Skin of body (tissue), 2 donors: ENCODE results near the gene LPIN2. TPM values are rescaled to one million over a fixed set of nuclear protein-coding genes. Genes with fewer than 3 reads are reported as not detected.
"Not testable (repeated sequence)": the region's sequence is repeated elsewhere in the genome, so short reads cannot be mapped to it uniquely, and the experiment has no call there.

Source experiments
- DNase-seq: peaks from one replicate; lab custom pipeline; 2025; lab: John Stamatoyannopoulos, UW
- total RNA-seq: library from RNA; depleted of rRNA; stranded (reverse); fragments of >200 nt; gene quantifications from one replicate; pipeline ENCODE4 v1.2.3, GENCODE V29; 2014

The LPIN2 gene, protein sequence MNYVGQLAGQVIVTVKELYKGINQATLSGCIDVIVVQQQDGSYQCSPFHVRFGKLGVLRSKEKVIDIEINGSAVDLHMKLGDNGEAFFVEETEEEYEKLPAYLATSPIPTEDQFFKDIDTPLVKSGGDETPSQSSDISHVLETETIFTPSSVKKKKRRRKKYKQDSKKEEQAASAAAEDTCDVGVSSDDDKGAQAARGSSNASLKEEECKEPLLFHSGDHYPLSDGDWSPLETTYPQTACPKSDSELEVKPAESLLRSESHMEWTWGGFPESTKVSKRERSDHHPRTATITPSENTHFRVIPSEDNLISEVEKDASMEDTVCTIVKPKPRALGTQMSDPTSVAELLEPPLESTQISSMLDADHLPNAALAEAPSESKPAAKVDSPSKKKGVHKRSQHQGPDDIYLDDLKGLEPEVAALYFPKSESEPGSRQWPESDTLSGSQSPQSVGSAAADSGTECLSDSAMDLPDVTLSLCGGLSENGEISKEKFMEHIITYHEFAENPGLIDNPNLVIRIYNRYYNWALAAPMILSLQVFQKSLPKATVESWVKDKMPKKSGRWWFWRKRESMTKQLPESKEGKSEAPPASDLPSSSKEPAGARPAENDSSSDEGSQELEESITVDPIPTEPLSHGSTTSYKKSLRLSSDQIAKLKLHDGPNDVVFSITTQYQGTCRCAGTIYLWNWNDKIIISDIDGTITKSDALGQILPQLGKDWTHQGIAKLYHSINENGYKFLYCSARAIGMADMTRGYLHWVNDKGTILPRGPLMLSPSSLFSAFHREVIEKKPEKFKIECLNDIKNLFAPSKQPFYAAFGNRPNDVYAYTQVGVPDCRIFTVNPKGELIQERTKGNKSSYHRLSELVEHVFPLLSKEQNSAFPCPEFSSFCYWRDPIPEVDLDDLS
- total RNA-seq: 21.7 TPM

DNA sequence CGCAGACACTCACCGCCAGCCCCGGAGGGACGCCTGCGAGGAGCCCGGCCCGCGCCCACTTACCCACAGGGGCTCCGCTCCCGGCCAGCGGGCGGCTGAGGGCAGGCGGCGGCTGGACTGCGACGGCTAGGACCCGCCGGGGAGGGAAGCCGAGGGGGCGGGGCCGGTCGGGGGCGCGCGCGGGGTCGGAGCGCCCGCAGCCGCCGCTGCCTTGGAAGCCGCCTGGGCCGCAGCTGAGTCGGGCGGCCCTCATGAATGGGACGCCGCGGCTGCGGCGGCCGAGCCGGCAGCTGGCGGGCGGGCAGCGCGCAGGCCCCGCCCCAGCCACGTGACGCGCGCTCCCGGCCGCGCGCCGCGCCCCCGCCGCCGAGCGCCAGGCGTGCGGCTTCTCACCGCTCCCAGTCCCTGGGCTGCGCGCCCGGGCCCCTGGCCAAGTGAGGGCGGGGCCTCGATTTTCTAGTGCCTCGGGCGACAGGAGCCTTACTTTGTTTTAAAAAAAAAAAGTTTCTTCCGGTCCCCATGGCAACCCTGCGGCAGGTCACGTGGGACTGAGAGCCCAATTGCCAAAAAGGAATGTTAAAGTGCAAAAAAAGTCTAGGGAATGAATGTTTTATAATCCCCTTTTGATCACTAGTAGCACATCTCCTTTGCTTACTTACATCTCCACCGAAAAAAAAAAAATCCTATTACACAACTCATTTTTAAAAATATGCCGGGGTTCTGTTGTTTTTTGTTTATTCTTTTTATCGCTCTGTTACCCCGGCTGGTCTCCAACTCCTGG, at the start of gene LPIN2:
TSS of gene LPIN2 (minus strand) at position 121 of the 781 bp plus-strand sequence. CDS start 52,304 bp downstream, outside the sequence.
- DNase-seq: peak; percentile 96

DNA sequence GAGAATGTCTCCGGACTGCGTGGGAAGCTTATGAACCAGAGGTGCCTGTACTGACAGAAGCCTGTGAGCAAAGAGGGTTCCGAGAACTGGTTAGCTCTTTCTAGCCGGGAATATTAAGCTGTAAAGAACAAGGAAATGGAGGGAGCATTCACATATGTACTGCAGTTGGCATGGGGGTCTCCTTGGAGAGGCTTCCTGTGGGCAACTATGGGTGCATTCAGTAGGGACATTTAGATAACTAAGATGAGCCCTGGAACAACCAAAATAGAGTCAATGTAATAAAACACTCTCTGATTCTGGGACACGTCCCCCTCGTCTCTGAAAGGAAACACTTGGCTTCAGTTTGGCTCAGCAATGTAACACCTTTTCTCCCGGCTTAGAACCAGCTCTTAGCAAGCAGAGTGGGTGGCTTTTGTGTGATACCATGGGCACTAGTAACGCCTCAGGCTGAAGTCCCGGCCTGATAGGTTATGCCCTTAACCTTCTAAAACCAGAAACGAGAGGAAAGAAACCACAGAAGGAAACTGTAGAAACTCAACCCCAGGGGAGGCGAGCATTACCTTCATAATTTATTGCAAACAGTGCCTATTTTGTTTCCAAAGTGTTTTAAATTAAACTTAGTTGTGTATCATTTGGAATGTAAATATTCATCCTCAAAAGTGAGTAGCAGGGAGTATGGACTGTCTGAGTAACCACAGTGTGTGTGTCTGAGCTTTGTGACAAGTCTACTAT, 48.8 kb upstream of the LPIN2 start:
- no peak for DNase-seq

DNA sequence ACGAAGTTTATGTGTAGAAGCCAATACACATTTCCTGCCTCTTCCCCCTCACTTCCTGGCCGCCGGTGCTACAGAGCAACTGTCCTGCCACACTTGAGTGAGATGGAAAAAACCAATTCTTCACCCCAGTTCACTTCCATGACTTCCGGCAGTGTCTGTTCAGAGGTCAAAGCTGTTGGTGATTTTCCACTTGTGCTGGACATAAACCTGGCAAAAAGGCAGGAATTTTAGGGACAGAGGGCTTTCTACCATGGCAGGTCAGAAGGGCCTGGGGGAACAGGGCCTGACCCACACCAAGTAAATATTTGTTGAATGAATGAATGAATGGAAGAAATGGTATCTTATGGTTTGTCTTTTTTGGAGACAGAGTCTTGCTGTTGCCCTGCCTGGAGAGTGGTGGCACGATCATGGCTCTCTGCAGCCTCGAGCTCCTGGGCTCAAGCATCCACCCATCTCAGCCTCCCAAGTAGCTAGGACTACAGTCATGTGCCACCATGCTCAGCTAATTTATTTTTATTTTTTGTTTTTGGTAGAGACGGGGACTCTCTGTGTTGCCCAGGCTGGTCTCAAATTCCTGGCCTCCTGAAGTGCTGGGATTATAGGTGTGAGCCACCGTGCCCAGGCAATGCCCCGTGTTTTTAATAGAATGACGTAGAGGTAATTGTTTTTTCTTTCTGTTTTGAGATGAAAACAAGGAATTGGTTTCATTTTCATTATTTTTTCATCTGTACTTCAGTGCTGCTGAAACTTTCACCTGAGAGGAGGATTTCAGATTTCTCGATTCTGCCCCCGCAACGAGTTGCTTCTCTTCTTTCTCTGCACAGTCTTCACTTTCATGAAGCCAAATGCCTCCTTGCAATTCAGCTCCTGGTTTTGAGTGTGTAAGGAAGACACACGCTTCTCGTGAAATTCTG, 48.0 kb upstream of the LPIN2 start:
- no peak for DNase-seq

DNA sequence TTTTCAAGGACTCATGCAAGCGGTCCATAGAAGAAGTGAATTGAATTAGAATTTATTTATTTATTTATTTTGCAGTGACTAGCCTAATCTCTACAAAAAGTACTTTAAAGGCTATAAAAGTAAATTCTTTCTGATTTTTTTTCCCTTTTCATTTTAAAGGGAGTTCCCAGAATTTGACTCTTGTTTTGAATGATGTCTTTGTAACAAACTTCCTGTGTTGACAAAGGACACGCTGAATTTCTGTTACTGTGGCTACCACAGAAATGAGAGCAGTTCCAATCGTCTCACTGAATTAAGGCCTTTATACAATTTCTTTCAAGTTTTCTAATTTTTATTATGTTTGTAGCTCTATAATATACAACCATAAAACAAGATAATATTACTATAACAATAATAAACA, 46.3 kb upstream of the LPIN2 start:
- DNase-seq: no peak

DNA sequence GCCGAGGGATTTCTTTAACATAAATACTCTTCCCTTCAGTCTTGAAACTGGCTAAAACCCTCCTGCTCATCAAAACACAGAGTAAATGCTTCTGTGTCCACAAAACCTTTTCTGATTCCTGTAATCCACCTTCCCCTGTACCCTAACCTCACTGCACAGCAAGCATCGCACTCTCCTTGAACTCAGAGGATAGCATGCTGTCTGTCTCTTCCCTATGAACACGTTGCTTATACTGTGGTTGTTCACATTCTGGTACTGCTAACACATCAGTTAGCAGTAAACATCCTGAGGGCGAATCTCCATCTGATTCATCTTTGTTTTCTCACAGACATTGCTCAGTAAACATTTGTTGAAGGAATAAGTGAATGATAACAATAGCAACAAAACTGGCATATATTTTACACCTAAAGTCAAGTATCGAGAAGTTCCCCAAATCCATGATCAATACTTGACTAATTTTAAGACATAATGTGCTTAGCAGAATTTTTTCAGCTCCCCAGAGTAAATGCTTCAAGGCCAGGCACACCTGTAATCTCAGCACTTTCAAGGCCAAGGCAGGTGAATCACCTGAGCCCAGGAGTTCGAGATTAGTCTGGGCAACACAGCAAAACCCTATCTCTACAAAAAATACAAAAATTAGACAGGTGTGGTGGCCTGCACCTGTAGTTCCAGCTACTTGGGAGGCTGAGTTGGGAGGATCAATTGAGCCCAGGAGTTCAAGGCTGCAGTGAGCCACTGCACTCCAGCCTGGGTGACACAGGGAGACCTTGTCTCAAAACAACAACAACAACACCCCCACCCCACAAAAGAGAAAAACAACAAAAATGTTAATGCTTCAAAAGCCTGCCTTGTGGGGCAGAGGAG, 45.6 kb upstream of the LPIN2 start:
- no peak for DNase-seq

DNA sequence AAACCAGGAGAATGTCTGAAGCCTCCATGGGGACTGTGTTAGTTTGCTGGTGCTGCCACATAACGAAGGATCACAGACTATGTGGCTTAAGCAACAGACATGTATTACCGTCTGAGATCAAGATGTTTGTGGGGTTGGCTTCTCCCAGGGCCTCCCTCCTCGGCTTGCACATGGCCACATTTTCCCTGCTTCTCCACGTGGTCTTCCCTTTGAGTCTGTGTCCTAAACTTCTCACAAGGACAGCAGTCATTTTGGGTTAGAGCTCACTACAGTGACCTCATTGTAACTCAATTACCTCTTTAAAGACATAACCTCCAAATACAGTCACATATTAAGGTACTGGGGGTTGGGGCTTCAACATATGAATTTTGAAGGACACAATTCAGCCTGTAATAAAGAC, 44.6 kb upstream of the LPIN2 start:
- DNase-seq: no peak

DNA sequence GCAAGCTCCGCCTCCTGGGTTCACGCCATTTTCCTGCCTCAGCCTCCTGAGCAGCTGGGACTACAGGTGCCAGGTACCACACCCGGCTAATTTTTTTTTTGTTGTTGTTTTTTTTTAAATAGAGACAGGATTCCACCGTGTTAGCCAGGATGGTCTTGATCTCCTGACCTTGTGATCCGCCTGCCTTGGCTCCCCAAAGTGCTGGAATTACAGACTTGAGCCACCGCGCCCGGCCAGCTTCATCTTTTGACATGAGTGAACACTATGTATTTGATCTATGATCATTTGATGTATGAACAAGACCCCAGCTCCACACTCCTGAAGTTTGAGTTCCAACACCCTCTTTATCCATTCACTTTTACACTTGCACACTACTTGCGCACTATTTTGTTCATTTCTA, 43.4 kb upstream of the LPIN2 start:
- no peak for DNase-seq

DNA sequence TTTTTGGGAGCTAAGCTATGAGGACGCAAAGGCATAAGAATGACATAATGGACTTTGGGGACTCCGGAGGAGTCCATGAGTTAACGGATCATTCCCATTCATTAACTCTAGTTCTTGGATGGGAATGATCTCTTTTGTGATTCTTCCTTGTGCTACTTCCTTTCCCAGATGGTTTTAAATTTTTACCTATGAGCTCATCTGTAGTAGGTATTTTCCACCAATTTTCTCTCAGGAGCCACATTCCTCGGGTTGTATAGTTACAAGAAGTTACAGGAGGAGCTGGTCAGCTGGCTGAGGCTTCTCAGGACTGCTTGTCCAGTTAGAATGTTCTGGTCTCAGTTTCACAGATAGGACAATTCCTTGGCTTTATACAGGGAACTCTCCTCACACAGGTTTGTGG, 42.9 kb upstream of the LPIN2 start:
- DNase-seq: no peak

DNA sequence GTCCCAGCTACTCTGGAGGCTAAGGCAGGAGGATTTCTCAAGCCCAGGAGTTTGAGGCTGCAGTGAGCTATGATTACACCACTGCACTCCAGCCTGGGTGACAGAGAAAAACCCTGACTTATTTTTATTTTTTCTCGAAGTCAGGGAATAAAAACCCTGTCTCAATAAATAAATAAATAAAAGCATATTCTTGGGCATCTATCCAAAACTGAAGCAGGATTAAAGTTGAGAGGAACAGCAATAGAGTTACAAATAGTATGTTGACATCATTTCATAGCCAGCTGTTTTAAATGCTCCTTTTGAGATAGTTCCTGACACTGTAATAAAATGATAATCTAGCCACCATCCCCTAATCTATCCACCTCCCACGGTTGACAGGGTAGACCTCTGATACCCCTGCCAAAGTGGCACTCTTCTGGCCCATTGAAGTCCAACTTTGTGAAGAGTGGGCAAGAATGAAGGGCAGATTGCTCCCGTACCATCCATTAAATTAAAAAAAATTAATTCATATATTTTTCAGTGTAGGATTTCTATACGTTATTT, 42.3 kb upstream of the LPIN2 start:
- peak; percentile 57 for DNase-seq

DNA sequence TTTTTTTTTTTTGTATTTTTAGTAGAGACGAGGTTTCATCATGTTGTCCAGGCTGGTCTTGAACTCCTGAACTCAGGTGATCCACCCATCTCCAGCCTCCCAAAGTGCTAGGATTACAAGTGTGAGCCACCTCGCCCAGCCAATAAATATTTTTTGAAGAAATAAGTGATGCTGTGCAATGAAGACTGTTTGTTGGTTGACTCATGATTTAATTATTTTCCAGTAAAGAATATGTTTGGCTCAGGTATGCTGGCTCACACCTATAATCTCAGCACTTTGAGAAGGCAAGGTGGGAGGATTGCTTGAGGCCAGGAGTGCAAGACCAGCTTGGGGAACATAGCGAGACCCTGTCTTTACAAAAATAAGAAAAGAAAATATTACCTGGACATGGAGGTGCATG, 41.8 kb upstream of the LPIN2 start:
- no peak for DNase-seq

DNA sequence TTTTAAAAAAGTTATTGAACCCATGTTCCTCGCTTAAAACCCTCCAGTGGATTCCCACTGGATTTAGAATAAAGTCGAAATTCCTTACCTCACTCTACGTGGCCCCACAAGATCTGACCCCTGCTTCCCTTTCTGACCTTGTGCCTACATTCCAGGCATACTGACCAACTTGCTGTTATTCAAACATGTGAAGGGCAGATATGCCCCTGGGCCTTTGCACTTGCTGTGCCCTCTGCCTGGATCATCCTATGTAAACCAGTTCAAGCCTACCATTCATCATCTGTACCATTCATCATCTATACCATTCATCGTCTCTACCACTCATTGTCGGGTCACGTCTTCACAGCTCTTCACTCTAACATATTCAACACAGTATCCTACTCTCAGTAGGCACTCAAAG, 41.3 kb upstream of the LPIN2 start:
- no peak for DNase-seq

DNA sequence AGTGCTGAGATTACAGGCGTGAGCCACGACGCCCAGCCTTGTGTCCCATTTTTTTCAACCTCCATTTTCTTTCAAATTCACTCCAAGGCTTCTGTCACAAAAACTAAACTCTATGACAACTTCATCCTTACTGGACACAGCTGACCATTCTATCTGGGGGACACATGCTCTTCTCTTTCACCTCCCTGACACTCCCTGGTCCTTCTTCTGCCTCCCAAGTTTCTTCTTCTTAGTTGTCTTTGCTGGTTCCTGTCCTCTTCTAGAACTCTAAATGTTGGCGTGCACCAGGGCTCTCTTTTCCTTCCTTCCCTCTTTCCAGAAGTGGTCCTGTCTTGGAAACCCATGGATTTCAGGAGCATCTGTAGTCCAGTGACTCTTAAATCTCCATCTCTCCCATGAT, 40.1 kb upstream of the LPIN2 start:
- no peak for DNase-seq

DNA sequence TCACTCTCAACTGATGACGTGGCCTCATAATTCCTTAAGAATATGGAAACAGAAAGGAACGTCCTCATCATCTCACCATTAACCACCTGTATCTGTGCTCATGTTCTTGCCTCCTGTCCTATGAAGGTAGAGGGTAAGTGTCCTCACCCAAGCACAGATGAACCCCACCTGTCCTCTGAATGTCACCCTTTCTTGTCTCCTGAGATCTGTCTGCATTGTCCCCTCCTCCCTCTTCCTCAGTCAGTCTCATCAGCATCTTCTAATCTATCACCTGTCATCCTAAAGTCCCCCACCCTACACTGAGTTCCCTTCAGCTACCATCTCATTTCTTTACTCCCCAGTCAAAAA, 39.4 kb upstream of the LPIN2 start:
- no peak for DNase-seq

DNA sequence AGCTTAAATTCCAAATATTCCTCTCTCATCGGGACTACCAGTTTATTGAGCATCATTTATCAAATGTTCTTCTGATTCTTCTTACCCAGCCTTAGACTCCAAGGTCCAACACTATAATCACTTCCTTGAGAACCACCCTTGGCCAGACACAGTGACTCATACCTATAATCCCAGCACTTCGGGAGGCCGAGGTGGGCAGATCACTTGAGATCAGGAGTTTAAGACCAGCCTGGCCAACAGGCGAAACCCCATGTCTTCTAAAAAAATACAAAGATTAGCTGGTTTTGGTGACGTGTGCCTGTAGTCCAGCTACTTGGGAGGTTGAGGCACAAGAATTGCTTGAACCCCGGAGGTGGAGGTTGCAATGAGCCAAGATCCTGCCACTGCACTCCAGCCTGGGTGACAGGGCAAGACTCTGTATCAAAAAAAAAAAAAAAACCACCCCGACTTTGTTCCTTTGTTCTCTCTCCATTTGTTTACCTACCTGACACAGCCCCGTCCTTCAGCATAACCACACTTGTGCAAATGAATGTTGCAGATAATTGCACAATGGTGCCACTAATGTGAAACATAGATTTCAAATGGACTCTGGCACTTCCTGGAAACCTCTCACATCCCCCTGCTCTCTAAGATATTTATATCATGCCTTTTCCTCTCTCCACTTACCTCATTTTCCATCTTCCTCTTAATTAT, 38.9 kb upstream of the LPIN2 start:
- DNase-seq: no peak

DNA sequence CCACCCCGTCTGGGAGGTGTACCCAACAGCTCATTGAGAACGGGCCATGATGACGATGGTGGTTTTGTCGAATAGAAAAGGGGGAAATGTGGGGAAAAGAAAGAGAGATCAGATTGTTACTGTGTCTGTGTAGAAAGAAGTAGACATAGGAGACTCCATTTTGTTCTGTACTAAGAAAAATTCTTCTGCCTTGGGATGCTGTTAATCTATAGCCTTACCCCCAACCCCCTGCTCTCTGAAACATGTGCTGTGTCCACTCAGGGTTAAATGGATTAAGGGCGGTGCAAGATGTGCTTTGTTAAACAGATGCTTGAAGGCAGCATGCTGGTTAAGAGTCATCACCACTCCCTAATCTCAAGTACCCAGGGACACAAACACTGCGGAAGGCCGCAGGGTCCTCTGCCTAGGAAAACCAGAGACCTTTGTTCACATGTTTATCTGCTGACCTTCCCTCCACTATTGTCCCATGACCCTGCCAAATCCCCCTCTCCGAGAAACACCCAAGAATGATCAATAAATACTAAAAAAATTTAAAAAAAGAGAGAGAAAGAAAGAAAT, 37.0 kb upstream of the LPIN2 start:
- DNase-seq: not testable (repeated sequence)

DNA sequence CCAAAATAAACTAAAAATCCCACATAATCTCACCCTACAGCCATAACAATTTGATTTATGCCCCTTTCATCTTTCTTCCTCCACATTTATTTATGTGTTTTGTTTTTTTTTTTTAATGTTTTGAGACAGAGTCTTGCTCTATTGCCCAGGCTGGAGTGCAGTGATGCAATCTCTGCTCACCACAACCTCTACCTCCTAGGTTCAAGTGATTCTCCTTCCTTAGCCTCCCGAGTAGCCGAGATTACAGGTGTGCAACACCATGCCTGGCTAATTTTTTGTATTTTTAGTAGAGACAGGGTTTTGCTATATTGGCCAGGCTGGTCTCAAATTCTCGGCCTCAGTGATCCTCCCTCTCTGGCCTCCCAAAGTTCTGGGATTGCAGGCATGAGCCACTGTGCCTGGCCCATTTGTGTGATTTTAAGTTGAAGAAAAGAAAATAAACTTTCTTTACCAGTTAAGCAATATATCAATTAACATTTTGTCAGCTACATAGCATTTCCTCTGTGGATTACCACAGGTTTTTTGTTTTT, 35.9 kb upstream of the LPIN2 start:
- no peak for DNase-seq

DNA sequence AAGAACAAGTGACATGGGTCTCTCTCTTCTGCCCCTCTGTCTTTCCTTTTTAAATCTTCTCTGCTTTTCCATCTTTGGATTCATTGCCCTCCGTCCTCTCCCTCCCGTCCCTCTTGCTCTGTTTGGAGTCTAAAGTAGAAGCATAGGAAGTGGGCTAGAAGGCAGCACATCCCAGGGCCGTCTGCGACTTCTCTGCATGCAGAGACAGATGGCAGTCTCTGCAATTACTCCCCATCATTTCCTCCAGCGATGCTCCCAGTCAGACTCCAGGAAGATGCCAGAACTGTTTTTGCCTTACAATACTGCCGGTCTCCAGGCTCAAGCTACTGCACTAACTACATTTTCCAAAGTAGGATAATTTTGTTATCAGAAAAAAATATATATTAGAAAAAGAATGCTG, 35.2 kb upstream of the LPIN2 start:
- DNase-seq: no peak
